GM18951 (cell line): ENCODE results near the gene GDF3.
"Not testable (repeated sequence)": the region's sequence is repeated elsewhere in the genome, so short reads cannot be mapped to it uniquely, and the experiment has no call there.

Experiments
- POLR2A ChIP-seq: IDR thresholded peaks from 4 replicates; pipeline ENCODE4 v1.6.1; 2011; ENCODE audit warnings: mild to moderate bottlenecking; ENCODE audit not compliant: insufficient read length, insufficient read depth; ENCODE audit errors: extremely low read depth
- in situ Hi-C: fragments of 300-500 bp; cut with MboI; formaldehyde crosslinking; loops from one replicate; pipeline ENCODE4 v1.12.0; 2022; ENCODE audit warnings: low sequenced_read_pairs, mixed read lengths, inconsistent platforms; ENCODE audit not compliant: unreplicated experiment

The GDF3 gene

DNA sequence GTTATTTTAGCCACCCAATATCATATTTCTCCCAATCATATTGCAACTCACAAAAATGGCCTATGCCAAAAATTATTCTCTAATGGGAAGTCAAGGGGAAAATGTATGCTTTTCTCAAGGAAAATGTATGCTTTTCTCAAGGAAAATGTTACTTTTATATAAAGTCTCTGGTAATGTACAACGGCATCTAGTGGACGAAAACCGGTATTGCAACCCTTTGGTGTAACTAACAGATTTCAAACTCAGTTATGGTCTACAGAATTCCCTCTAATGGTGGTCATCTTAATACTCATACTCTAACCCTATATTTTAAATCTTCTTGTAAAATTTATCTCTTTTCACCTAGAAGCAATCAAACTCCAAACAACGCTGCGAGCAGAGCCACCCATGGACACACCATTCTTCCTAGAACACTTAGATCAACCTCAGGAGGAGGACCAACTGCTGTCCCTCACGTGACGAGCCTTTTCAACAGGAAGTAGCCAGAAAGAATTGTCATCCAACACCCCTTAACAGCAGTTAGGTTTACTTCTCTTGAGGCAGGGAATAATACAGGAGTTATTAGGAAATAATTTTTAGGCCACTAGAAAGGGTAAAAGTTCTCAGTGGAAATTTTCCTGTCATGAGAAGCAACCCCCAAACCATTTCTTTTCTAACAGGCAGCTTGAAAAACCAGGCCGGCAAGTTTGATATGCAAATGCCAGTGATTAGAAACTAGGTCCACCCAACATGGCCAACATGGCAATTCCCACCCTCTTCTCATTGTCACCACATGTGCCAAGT, 50.0 kb downstream of the GDF3 start:
- in situ Hi-C loops: no loop called here
- TF ChIP-seq POLR2A: no peak

GRCh38 chr12:7642876-7643309, 52.7 kb downstream of the GDF3 start:
- no peak for TF ChIP-seq POLR2A
- in situ Hi-C loops: no loop called here

GRCh38 chr12:7642287-7642686, 53.3 kb downstream of the GDF3 start:
- in situ Hi-C loops: no loop called here
- TF ChIP-seq POLR2A: no peak

- in situ Hi-C loops: not testable (repeated sequence)
These were observed 55.2 kb downstream of the GDF3 start for GRCh38 chr12:7640123-7640995.
